Activated naive CD8-positive, alpha-beta T cell treated with anti-CD3 and anti-CD28 coated beads, Interleukin-2, amount 50 U/mL, for 24 hours (primary cell): ENCODE measurements around the gene CTNNA3.

ENCODE experiments used
- ATAC-seq: fragments of 150-1000 bp; cut with Tn5 transposase; one replicate; pipeline ENCODE4 v1.10.0; 2021
- DNase-seq: peaks from one replicate; pipeline ENCODE4 v3.0.0; 2021
- H3K27ac Mint-ChIP-seq: one replicate; pipeline ENCODE4 v1.8.0; 2021; ENCODE audit warnings: mild to moderate bottlenecking, mixed read lengths
- H3K27me3 Mint-ChIP-seq: one replicate; pipeline ENCODE4 v1.8.0; 2021; ENCODE audit warnings: mixed read lengths
- H3K36me3 Mint-ChIP-seq: one replicate; pipeline ENCODE4 v1.8.0; 2021; ENCODE audit warnings: low read depth, mixed read lengths
- H3K4me1 Mint-ChIP-seq: one replicate; pipeline ENCODE4 v1.8.0; 2021; ENCODE audit warnings: mixed read lengths
- H3K4me3 Mint-ChIP-seq: one replicate; pipeline ENCODE4 v1.8.0; 2021; ENCODE audit warnings: mild to moderate bottlenecking, moderate library complexity, mixed read lengths
- H3K9me3 Mint-ChIP-seq: one replicate; pipeline ENCODE4 v1.8.0; 2021; ENCODE audit warnings: mixed read lengths

CTNNA3 gene

DNA sequence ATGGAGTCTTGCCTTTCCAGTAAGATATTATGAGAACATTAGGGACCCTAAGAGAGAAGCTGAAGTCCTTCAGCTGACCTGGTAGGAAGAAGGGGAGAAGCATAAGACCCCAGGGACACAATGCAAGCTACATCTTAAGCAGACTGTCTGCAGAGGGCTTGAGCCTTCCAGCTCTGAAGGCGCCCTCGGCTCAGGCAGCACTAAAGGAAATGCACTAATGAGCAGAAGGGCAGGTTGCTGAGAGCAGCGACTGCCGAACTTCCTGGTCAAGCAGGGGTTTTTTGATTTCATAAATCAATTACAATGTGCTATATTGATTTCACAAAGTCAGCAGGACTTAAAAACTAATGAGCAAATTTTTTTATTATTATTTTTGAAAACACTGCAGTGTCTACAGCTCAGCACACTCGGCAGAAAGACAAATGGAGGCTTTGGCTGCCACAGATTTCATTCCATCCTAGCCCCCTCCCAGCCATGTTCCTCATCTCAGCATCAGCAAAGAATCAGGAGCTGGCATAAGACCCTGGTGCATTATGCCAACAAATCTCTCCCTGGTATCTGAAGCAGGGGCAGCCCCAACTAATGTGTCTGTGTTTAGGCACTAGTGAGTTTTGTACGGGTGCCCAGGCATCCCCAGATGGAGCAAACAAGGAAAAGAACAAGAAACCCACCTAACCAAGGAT, 713.1 kb downstream of the CTNNA3 start:
- Mint-ChIP-seq H3K4me3 (no peak overlapping the region), H3K36me3 (no peaks in the 10 kb centered on the region), H3K27me3 (peaks cover 2% of the 10 kb centered on the region), H3K4me1 (no peaks in the 10 kb centered on the region), H3K9me3 (peaks cover 5% of the 10 kb centered on the region), H3K27ac (no peak overlapping the region)
- ATAC-seq (no peak), DNase-seq (no peak)

DNA sequence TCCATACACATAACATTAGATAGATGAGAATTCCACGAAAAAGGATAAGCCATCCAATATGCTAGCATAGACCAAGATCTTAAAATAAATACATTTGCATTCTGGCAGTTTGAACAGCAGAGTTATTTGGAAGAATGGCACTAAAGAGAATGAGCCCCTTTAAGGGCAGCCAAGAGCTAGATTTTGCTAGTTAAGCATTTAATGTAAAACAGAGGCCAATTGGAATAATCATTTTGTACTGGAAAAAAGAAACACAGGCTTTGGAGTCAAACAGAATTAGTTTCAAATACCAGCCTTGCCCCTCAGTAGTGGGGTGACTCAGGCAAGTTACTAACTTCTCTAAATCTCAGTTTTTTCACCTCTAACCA, 714.0 kb downstream of the CTNNA3 start:
- DNase-seq (no peak), ATAC-seq (no peak)
- H3K4me3 Mint-ChIP-seq: no peak overlapping the region
- no peaks in the 10 kb centered on the region for H3K36me3 Mint-ChIP-seq
- H3K9me3 Mint-ChIP-seq: peaks cover 5% of the 10 kb centered on the region
- no peaks in the 10 kb centered on the region for H3K4me1 Mint-ChIP-seq
- H3K27me3 Mint-ChIP-seq: peaks cover 2% of the 10 kb centered on the region
- no peak overlapping the region for H3K27ac Mint-ChIP-seq

DNA sequence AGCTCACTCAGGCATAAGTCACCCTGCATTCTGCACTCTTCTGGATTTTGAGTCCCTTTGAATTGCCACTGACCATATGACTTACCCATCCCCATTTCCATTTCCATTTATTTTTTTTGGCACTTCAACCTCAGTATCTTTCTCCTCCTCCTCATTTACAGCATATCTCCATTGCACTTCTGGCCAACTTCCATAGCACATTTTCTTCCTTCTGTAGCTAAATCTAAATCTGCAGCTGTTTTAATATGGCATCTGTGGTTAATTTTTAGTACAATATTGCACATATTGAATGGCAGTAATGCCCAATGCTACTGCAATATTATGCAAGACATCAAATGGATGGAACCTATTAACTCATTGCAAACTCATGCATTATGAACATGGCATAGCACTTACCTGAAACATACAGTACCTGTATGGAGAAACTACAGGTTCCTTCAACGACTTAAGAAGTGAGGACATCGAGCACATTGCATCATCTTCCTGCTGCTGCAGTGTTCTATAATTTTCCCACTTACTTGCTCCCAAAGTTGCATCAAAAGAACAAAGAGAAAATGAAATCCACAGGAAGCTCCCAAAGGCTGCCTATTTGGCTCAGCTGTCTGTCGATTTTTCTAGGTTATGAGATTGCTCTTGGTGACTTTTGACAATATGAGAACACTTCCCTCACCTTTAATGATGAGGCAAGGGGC, 714.5 kb downstream of the CTNNA3 start:
- Mint-ChIP-seq H3K27me3 (peaks cover 2% of the 10 kb centered on the region), H3K9me3 (peaks cover 7% of the 10 kb centered on the region), H3K36me3 (no peaks in the 10 kb centered on the region), H3K4me1 (no peaks in the 10 kb centered on the region), H3K27ac (no peak overlapping the region), H3K4me3 (no peak overlapping the region)
- no peak for ATAC-seq
- no peak for DNase-seq

DNA sequence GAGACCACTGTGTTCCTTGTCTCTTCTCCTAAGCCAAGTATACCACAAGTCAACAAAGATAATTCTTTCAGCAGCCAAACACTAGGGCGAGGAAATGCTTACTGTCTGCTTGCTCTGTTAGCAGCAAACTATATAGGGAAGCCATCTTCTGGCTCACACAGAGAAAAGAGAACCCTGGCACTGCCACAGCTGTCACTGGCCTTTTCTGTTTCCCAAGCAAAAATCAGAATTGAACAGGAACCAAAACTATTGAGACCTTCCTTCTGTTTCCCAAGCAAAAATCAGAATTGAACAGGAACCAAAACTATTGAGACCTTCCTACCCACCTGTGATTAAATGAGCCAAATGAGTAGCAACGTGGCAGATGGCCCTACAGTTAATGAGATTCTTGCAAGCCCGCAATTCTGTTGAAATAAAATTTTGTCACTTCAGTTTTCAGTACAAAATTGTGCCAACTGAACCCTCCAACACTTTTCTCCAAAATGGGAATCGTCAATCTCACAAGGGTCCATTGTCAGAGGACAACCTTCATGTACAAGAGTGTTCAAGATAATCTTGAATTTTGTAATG, 715.7 kb downstream of the CTNNA3 start:
- H3K4me1 Mint-ChIP-seq: no peaks in the 10 kb centered on the region
- H3K9me3 Mint-ChIP-seq: peaks cover 10% of the 10 kb centered on the region
- DNase-seq: no peak
- ATAC-seq: no peak
- no peak overlapping the region for H3K27ac Mint-ChIP-seq
- H3K36me3 Mint-ChIP-seq: no peaks in the 10 kb centered on the region
- H3K4me3 Mint-ChIP-seq: no peak overlapping the region
- H3K27me3 Mint-ChIP-seq: peaks cover 2% of the 10 kb centered on the region

DNA sequence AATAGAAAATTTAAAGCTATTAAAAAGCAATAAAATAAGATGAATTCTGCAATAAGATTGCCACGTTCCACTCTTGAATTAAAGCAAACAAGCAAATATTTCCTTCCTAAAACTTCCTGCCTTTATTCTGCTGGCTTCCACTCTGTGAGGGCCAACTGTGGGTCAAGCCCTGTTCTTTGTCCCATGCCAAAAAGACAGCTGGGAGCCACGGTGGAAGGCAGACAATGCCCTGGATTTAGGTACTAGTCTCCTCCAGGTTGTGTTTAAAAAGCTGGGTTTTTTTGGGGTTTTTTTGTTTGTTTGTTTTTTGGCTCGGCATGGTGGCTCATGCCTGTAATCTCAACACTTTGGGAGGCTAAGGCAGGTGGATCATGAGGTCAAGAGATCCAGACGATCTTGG, 731.0 kb downstream of the CTNNA3 start:
- ATAC-seq: no peak

DNA sequence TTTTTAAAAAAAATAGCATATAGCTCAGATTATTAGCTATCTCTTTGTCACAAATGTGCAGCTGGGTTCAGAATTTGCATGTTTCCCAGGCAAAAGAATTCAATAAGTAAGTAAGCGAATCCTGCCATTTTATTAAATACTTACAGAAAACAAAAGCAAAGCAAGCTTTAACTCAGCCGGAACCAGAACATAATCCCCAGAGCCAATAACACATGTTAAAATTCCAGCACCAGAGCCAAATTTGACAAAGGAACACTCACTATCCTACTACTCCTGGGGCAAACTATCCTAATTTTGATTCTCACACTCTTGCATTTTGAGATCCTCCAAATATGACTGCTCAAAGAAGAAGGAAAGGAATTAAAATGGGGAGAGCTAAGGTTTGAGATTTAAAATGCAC, 737.5 kb downstream of the CTNNA3 start:
- Mint-ChIP-seq H3K27me3 (no peaks in the 10 kb centered on the region), H3K4me3 (no peak overlapping the region), H3K4me1 (no peaks in the 10 kb centered on the region), H3K36me3 (no peaks in the 10 kb centered on the region), H3K27ac (no peak overlapping the region), H3K9me3 (peaks cover 4% of the 10 kb centered on the region)
- no peak for DNase-seq
- no peak for ATAC-seq

More for the DNA sequence above, 731.0 kb downstream of the CTNNA3 start:
- no peak overlapping the region for H3K27ac Mint-ChIP-seq
- no peaks in the 10 kb centered on the region for H3K27me3 Mint-ChIP-seq
- no peaks in the 10 kb centered on the region for H3K36me3 Mint-ChIP-seq
- DNase-seq: no peak
- no peak overlapping the region for H3K4me3 Mint-ChIP-seq
- H3K4me1 Mint-ChIP-seq: no peaks in the 10 kb centered on the region
- H3K9me3 Mint-ChIP-seq: peaks cover 5% of the 10 kb centered on the region

DNA sequence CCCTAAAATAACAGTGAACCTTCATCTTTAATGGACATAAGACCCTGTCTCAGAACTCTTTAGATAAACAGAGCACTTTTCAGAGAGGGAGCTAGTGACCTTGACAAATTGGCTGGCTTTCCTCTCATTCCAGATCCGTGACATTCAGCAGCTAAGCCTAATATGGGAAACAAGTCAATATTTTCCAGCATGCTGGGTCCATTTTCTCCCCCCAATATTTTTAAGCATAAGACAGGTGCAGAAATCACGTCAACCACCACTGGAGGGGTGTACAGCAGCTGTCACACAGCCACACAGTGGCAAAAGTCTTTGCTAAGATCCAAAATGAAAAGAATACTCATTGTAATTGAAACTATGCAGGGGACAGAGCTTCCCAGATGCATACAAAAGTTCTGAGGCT, 744.1 kb downstream of the CTNNA3 start:
- Mint-ChIP-seq H3K27me3 (no peaks in the 10 kb centered on the region), H3K9me3 (no peaks in the 10 kb centered on the region), H3K4me3 (no peak overlapping the region), H3K27ac (no peak overlapping the region), H3K4me1 (no peaks in the 10 kb centered on the region), H3K36me3 (no peaks in the 10 kb centered on the region)
- ATAC-seq: no peak
- DNase-seq: no peak

DNA sequence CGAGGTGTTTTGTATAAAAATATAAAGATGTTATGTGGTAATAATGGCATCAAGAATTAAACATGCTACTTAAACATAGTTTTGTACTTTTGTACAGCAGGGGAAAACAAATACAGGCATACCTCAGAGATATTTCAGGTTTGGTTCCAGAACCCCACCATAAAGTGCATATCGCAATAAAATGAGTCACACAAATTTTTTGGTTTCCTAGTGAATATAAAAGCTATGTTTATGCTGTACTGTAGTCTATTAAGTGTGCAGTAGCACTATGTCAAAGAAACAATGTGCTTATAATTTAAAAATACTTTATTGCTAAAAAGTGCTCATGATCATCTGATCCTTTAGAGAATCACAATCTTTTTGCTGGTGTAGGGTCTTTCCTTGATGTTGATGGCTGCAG, 752.4 kb downstream of the CTNNA3 start:
- no peak overlapping the region for H3K27ac Mint-ChIP-seq
- no peak for DNase-seq
- no peaks in the 10 kb centered on the region for H3K9me3 Mint-ChIP-seq
- H3K4me1 Mint-ChIP-seq: no peaks in the 10 kb centered on the region
- H3K36me3 Mint-ChIP-seq: no peaks in the 10 kb centered on the region
- H3K27me3 Mint-ChIP-seq: no peaks in the 10 kb centered on the region
- no peak for ATAC-seq
- no peak overlapping the region for H3K4me3 Mint-ChIP-seq

DNA sequence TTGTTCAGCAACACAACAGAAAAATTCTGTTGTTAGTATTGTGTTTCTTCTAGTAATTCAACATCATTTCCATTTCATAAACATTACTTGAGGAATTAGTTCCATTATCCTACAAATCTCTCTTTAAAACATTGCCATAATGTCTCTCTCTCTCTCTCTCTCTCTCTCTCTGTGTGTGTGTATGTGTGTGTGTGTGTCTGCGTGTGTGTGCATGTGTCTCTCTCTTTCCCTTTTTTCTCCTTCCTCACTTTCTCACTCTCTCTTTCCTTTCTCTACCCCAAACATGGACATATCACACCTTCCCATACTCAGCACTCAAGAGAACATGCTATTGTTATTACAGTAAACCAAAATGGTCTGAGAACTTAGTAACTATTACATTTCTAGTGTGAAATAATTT, 753.6 kb downstream of the CTNNA3 start:
- H3K4me1 Mint-ChIP-seq: no peaks in the 10 kb centered on the region
- ATAC-seq: no peak
- no peaks in the 10 kb centered on the region for H3K27me3 Mint-ChIP-seq

DNA sequence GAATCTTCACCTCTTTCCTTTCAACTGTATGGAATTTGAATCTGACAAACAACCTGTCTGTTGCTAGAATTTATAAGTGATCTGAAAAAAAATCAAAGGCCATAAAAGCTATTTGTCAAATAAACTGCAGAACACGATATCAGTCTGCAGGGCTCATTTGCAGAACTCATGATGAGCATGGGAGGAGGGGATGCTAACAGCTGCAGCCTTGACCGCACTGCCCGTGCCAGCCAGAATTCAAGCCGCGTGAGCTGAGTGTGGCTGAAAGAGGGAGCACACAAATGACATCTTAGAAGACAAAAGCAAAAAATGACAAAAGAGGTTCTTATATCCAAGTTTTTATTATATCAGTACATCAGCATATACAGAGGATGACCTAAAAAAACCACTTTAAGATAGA, 754.5 kb downstream of the CTNNA3 start:
- no peaks in the 10 kb centered on the region for H3K4me1 Mint-ChIP-seq

More for the DNA sequence above, 753.6 kb downstream of the CTNNA3 start:
- DNase-seq: no peak
- Mint-ChIP-seq H3K36me3 (no peaks in the 10 kb centered on the region), H3K4me3 (no peak overlapping the region), H3K9me3 (no peaks in the 10 kb centered on the region), H3K27ac (no peak overlapping the region)

DNA sequence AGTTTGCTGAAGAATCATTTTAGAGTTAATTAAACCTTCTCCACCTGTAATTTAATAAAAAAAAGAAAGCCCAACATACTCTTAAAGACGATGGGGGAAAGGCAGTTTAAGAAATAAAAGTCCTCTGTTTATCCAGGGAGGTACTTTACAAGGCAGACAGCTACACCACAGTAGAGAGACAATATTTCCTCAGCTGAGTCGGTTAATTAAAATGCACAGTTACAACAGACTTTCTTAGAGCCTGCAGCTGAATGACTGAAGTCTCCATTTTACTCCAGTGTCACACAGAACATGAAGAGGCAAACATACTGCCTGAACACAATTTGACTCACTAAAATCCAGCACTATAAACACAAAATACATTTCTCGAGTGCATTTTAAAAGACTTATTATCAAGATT, 755.0 kb downstream of the CTNNA3 start:
- Mint-ChIP-seq H3K36me3 (no peaks in the 10 kb centered on the region), H3K27ac (no peak overlapping the region), H3K27me3 (no peaks in the 10 kb centered on the region), H3K9me3 (no peaks in the 10 kb centered on the region), H3K4me1 (no peaks in the 10 kb centered on the region), H3K4me3 (no peak overlapping the region)
- DNase-seq: no peak
- no peak for ATAC-seq

More for the DNA sequence above, 754.5 kb downstream of the CTNNA3 start:
- DNase-seq (no peak), ATAC-seq (no peak)
- H3K9me3 Mint-ChIP-seq: no peaks in the 10 kb centered on the region
- H3K27ac Mint-ChIP-seq: no peak overlapping the region
- H3K27me3 Mint-ChIP-seq: no peaks in the 10 kb centered on the region
- H3K36me3 Mint-ChIP-seq: no peaks in the 10 kb centered on the region
- H3K4me3 Mint-ChIP-seq: no peak overlapping the region

DNA sequence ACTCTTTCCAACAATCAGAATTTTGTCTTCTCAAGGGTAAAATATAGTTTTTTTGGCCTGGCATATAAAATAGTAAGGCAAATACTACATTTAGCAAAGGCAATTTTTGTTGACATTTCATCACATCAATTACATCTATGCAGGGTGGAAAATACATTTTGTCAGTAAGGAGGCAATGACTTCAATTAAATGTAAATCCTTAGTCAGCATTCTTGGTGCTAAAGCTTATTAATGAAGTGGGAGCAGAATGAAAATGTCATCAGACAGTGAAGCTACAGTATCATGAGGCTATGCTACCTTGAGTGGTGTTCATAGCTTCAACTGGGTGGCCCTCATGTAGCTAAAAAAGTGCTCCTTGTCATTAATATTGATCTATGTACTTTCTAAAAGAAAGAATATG, 761.3 kb downstream of the CTNNA3 start:
- Mint-ChIP-seq H3K27me3 (peaks cover 10% of the 10 kb centered on the region), H3K4me1 (no peaks in the 10 kb centered on the region), H3K4me3 (no peak overlapping the region), H3K9me3 (no peaks in the 10 kb centered on the region), H3K27ac (no peak overlapping the region), H3K36me3 (no peaks in the 10 kb centered on the region)
- ATAC-seq (no peak), DNase-seq (no peak)

DNA sequence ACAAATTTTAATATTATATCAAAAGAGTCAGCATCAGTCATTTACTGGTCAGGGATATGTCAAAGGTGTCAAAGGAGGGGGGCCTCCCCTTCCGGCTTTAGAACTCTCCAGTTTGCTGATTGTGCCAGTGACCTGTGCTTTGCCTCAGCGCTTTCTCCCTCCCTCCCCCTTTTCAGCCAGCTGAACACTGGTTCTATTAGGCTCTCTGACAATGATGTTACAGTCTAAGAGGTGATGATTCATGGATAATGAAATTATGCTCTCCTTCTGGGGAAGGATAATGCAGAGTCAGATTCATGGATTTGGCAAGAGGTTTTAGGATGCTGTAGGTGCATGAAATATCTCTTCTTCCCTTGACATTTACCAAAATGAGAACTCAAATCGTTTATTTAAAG, 764.0 kb downstream of the CTNNA3 start:
- DNase-seq: no peak
- Mint-ChIP-seq H3K27me3 (peaks cover 34% of the 10 kb centered on the region), H3K36me3 (no peaks in the 10 kb centered on the region), H3K27ac (no peak overlapping the region), H3K4me3 (no peak overlapping the region), H3K9me3 (no peaks in the 10 kb centered on the region), H3K4me1 (no peaks in the 10 kb centered on the region)
- no peak for ATAC-seq

DNA sequence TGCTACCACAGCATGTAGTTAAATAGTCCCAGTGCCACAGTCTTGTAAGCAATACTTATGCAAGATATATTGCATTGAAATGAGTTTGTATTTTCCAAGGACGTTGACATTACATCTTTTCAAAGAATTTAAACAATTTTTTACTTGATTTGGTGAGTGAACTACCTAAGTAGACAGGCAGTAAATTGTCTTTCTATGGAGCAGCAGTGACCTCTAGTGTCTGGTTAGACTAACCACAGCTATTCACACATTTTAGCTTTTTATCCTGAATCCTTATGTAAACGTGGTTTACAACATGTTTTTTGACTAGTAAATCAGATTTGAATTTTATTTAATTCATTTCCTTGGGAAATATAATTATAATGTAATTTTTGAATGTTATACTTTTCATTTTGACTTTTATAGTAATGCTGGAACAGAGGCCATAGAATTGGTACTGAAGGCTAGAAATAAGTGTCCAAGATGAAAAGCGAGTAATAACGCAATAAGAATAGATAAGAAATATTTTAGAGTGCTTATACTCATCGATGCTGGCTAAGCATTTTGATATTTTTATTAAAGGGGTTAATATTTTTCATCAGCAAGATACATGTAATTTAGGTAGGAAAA, 764.6 kb downstream of the CTNNA3 start:
- no peak for ATAC-seq
- no peak for DNase-seq
- peaks cover 36% of the 10 kb centered on the region for H3K27me3 Mint-ChIP-seq
- H3K9me3 Mint-ChIP-seq: no peaks in the 10 kb centered on the region
- no peaks in the 10 kb centered on the region for H3K36me3 Mint-ChIP-seq
- no peaks in the 10 kb centered on the region for H3K4me1 Mint-ChIP-seq
- no peak overlapping the region for H3K4me3 Mint-ChIP-seq
- H3K27ac Mint-ChIP-seq: no peak overlapping the region

DNA sequence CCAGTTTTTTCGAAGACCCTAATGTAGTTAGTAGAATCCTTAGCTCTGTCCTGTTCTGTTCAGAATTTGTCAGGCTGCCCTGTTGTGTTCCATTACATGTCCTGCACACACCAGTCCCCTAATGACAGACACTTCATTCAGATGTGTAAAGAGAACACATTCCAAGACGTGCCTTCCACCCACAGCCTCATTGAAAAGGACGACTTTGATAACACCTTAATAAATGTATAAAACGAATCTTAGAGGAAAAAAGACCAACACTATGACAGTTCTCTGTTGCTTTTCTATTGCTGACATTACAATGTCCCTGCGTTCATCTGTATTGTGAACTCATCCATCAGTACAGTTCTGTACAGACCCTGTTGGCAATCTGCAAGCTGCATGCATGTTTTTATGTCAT, 766.6 kb downstream of the CTNNA3 start:
- Mint-ChIP-seq H3K27me3 (peaks cover 44% of the 10 kb centered on the region), H3K36me3 (no peaks in the 10 kb centered on the region), H3K27ac (no peak overlapping the region)

More for the DNA sequence above, 766.6 kb downstream of the CTNNA3 start:
- Mint-ChIP-seq H3K9me3 (no peaks in the 10 kb centered on the region), H3K4me1 (no peaks in the 10 kb centered on the region), H3K4me3 (no peak overlapping the region)
- no peak for ATAC-seq
- DNase-seq: no peak
